C4-2B (cell line): Measurements from ENCODE around the gene TMED4.

Source experiments
- H3K27ac ChIP-seq: fragments of 450-650 bp; 2 replicates; pipeline ENCODE4 v1.5.1; 2017
- ZFX ChIP-seq: fragments of 450-650 bp; IDR thresholded peaks from 2 replicates; pipeline ENCODE4 v1.6.1; 2017
- TF ChIP-seq, protein P1 (sequence below): fragments of 450-650 bp; conservative IDR thresholded peaks from 2 replicates; pipeline ENCODE4 v1.5.1; 2017; ENCODE audit warnings: mild to moderate bottlenecking

Gene TMED4

DNA sequence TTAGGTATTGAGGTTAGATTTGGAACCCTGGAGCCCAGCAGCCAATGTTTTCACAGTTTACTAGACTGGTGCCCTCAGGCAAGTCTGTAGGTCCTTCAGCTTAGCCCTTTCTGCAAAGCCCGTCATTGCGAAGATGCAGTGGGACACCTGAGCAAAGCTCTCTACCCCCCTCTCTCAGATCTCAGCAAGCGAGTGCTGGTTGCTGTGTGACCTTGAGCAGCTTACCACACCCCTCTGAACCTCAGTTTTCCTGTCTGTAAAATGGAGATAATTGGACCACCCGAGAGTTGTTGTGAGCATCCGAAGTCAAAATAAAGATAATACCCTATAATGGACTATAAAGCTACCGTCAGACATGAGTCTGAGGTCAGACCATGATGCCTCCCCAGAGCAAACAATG, 44.6 kb downstream of the TMED4 start:
- TF ChIP-seq, protein P1, sequence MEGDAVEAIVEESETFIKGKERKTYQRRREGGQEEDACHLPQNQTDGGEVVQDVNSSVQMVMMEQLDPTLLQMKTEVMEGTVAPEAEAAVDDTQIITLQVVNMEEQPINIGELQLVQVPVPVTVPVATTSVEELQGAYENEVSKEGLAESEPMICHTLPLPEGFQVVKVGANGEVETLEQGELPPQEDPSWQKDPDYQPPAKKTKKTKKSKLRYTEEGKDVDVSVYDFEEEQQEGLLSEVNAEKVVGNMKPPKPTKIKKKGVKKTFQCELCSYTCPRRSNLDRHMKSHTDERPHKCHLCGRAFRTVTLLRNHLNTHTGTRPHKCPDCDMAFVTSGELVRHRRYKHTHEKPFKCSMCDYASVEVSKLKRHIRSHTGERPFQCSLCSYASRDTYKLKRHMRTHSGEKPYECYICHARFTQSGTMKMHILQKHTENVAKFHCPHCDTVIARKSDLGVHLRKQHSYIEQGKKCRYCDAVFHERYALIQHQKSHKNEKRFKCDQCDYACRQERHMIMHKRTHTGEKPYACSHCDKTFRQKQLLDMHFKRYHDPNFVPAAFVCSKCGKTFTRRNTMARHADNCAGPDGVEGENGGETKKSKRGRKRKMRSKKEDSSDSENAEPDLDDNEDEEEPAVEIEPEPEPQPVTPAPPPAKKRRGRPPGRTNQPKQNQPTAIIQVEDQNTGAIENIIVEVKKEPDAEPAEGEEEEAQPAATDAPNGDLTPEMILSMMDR = no peak
- no peak for TF ChIP-seq ZFX
- no peak overlapping the region for H3K27ac ChIP-seq

DNA sequence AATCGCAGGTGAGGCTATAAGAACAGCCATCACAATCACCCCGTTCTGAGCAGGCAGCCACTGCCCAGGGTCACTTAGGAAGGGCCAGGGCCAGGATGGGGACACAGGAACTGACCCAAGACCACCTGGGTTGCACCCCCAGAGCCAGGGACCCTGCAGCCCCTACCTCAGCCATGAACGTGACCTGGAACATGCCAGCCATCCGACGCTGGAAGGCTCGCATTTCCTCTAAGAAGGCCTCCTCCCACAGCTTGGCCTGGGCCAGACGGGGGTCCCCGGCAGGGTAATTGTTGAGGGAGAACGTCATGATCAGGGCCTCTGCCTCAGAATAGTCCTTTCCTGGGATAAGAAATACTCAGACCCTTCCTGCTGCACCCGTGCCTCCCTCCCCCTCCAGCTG, 45.9 kb downstream of the TMED4 start:
- H3K27ac ChIP-seq = no peak overlapping the region
- no peak for TF ChIP-seq ZFX
- TF ChIP-seq, protein P1 = no peak

DNA sequence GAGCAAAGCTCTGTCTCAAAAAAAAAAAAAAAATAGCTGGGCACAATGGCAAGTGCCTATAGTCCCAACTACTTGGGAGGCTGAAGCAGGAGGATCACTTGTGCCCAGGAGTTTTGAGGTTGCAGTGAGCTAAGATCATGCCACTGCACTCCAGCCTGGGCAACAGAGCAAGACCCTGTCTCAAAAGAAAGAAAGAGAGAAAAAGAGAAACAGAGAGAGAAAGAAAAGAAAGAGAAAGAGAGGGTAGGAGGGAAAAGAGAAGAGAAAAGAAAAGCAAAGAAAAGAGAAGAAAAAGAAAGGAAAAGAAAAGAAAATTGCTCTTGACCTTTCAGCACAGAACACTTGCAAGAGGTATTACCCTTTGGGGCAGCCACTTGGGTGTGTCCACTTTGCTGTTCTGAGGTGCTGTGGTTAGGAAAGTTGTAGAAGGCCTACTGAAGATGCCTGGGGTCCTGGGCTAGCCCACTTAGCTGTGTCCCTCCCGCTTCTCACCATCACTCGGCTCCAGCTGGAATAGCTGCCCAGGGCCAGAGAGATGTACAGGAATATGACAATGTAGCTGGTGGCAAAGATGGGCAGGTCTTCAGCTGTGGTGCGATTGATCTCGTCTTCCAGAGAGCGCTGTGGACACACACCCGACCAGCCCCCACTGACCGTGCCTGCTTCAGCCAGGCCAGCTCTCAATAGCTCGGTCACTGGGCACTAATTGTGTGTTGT, 46.5 kb downstream of the TMED4 start:
- TF ChIP-seq ZFX = no peak
- TF ChIP-seq, protein P1 = no peak
- no peak overlapping the region for H3K27ac ChIP-seq

DNA sequence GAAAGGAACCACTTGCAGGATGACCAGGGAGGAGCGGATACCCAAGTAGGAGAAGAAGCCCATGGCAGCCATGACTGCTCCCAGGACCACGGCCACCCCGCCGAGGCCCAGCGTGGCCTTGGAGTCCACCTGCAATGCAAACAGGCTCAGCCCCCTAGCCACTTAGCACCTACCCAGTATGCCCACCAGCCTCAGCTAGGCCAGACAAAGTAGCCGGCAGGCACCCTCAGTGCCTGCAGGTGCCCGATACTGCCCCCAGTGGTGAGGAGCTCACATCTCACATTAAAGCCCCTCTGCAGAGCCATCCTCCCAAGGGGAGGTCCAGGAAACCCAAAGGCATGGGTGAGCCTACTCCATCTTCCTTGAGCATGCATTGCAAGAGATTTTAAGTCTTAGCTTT, 47.5 kb downstream of the TMED4 start:
- H3K27ac ChIP-seq = no peak overlapping the region
- no peak for TF ChIP-seq ZFX
- TF ChIP-seq, protein P1 = peak; percentile 87

DNA sequence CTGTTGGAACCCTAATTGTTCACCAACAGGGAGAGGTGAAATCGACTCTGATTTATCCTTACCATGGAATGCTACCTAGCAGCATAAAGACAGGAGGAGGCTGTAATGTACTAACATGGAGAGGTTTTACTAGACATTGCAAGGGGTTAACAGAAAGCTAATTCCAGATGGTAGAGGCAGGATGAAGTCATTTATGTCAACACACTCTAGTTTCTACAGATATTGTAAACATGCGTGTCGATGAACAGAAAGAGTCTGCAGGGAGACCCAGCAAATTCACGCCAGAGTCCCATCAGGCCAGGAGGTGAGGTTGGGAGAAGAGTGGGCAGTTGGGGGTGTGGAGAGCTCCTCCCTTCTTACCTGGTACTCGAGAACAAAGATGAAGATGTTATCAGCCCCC, 47.9 kb downstream of the TMED4 start:
- TF ChIP-seq, protein P1 = no peak
- no peak for TF ChIP-seq ZFX
- no peak overlapping the region for H3K27ac ChIP-seq

DNA sequence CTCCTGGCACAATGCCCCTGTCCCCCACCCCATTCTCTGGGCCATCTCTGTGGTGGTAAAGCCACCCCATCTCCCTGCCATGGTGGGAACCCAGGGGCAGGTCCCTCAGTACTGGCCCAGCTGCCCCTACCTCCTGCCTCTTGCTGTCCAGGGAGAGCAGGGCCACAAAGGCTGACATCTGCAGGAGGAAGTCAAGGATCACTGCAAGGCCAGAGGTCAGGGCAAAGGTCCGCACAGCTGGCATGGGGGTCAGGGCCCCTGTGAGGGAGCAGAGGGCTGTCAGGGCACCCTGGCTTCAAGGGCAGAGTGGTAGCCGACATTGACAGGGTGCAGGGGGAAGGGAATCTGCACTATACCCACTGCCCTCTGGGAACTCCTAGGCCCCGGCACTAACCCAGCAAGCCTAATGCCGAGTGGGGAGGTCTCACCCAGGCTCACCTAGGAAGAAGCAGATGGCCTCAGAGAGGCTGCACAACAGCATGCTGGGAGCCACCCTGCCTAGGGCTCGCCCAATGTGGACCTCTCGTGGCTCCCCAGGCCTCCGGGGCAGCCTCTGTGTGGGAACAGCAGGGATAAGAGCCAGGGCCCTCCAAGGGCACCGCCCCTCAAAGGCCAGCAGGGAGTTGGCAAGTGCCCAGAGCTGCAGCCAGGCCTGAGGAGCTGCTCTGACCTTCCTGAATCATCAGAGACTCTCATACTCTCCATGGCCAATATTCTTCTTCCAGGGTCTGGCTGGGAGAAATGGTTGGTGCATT, 48.6 kb downstream of the TMED4 start:
- TF ChIP-seq ZFX = no peak
- TF ChIP-seq, protein P1 = no peak
- no peak overlapping the region for H3K27ac ChIP-seq
